SU-DHL-6 (cell line): ENCODE data around the gene DMGDH.

Experiments
- CTCF ChIP-seq: fragments of 200-600 bp; sonication (generic); IDR thresholded peaks from one replicate; pipeline ENCODE4 v1.5.1; 2017; ENCODE audit warnings: antibody characterized with exemption, mild to moderate bottlenecking, low read length, moderate library complexity; ENCODE audit not compliant: insufficient read depth, poor library complexity, severe bottlenecking
- EZH2phosphoT487 ChIP-seq: fragments of 200-600 bp; sonication (generic), shearing (Covaris generic); conservative IDR thresholded peaks from 2 replicates; pipeline ENCODE4 v1.6.1; 2018; ENCODE audit warnings: mild to moderate bottlenecking, antibody characterized with exemption, low read length, moderate library complexity, mixed read lengths

- no peak for TF ChIP-seq CTCF
- TF ChIP-seq EZH2phosphoT487, result no peak
These were observed 21.6 kb upstream of the DMGDH start for GRCh38 chr5:79091064-79091463.
